ENCODE measurements around the gene CPTP.

DNA sequence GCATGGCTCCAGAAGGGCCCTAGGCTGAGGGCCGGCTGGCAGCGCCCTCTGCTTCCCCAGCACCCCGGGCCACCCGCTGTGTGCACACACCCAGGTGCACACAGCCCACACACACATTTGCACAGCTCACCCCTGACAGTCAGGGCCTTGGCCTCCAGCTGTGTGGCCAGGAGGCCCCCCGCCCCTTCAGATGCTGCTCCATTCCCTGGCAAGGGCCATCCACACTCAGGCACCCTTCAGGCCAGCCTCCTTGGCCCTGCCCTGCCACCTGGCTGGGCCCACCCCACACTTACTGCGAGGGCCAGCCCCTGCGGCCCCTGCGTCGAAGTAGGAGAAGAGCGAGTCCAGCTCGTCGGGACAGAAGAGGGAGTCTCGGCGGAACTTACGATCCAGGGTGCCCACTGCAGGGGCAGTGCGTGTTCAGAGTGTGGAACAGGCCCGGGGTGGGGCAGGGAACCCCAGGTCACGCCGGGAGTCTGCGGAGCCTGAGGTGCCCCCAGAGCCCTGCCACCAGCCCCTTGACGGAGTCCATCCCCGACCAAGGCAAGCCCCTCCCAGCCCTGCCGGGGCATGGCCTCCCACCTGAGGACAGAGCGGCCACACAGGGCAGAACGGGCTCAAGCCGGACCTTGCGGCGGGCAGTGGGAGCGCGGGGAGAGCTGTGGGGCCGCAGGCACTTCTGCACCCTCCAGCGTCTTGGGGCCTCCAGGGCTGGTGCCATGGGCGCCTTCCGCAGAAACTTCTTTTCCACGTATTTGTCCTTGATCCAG, 29.3 kb upstream of the CPTP start:
- TF ChIP-seq POLR2A (IDR thresholded peaks at IDR 0.05) (no peak), CTCF (IDR thresholded peaks at IDR 0.05) (no peak), POLR2AphosphoS5 (IDR thresholded peaks at IDR 0.05) (no peak), EP300 (IDR thresholded peaks at IDR 0.05) (no peak)
